Activated naive CD8-positive, alpha-beta T cell treated with anti-CD3 and anti-CD28 coated beads, Interleukin-2, amount 10 ng/mL, durations not matched to agents 7 days and 5 days (primary cell): ENCODE results near the gene ARSD. TPM values are rescaled to one million over a fixed set of nuclear protein-coding genes. Genes with fewer than 3 reads are reported as not detected.
A peak's percentile ranks its signal among the peaks of the same experiment; 100 is the strongest.
"Not testable (repeated sequence)": the region's sequence is repeated elsewhere in the genome, so short reads cannot be mapped to it uniquely, and the experiment has no call there.

Source experiments
- ATAC-seq: fragments of 150-1000 bp; cut with Tn5 transposase; one replicate; pipeline ENCODE4 v1.10.0; 2021; ENCODE audit warnings: low read depth, moderate library complexity
- POLR2A ChIA-PET: fragments of 350-600 bp; sonication (Branson Sonifier 250); formaldehyde crosslinking; loops from one replicate; lab custom pipeline; 2021; ENCODE audit warnings: antibody characterized with exemption; lab: Charles Lee
- DNase-seq: peaks from one replicate; pipeline ENCODE4 v3.0.0; 2021
- H3K27ac Mint-ChIP-seq: one replicate; pipeline ENCODE4 v1.8.0; 2022; ENCODE audit warnings: mild to moderate bottlenecking, mixed read lengths
- H3K27me3 Mint-ChIP-seq: one replicate; pipeline ENCODE4 v1.8.0; 2022; ENCODE audit warnings: mild to moderate bottlenecking, moderate library complexity, mixed read lengths
- H3K36me3 Mint-ChIP-seq: one replicate; pipeline ENCODE4 v1.8.0; 2021; ENCODE audit warnings: mild to moderate bottlenecking, mixed read lengths
- H3K4me1 Mint-ChIP-seq: one replicate; pipeline ENCODE4 v1.8.0; 2021; ENCODE audit warnings: mixed read lengths
- H3K4me3 Mint-ChIP-seq: one replicate; pipeline ENCODE4 v1.8.0; 2022; ENCODE audit warnings: mild to moderate bottlenecking, moderate library complexity, mixed read lengths
- H3K9me3 Mint-ChIP-seq: one replicate; pipeline ENCODE4 v1.8.0; 2021; ENCODE audit warnings: mixed read lengths
- total RNA-seq, 2 experiments: library from RNA; stranded (reverse); gene quantifications; one replicate each; pipeline ENCODE4 v1.2.3, GENCODE V29; 2021

Gene ARSD
- total RNA-seq, 2 experiments from 2014 or later, result 3.6 to 4.2 TPM

DNA sequence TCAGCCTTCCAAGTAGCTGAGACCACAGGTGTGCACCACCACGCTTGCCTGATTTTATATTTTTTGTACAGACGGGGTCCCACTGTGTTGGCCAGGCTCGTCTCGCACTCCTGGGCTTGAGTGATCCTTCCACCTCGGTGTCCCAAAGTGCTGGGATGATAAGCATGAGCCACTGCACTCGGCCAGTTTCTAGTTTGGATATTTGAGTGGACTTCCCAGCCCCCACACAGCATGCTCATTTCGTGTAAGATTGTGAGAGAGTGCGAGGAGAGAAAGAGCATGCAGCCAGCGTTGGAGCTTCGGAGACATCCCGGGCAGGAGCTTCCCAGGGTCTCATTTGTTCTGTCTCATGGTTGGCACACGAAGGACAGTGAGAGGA is 31.8 kb downstream of the ARSD start:
- no peaks in the 10 kb centered on the region for H3K27me3 Mint-ChIP-seq
- no peaks in the 10 kb centered on the region for H3K9me3 Mint-ChIP-seq
- DNase-seq (no peak), ATAC-seq (no peak)
- H3K27ac Mint-ChIP-seq, result no peak overlapping the region
- POLR2A ChIA-PET, result no interaction called here
- peaks cover 15% of the 10 kb centered on the region for H3K4me1 Mint-ChIP-seq
- H3K4me3 Mint-ChIP-seq, result no peak overlapping the region
- no peaks in the 10 kb centered on the region for H3K36me3 Mint-ChIP-seq

DNA sequence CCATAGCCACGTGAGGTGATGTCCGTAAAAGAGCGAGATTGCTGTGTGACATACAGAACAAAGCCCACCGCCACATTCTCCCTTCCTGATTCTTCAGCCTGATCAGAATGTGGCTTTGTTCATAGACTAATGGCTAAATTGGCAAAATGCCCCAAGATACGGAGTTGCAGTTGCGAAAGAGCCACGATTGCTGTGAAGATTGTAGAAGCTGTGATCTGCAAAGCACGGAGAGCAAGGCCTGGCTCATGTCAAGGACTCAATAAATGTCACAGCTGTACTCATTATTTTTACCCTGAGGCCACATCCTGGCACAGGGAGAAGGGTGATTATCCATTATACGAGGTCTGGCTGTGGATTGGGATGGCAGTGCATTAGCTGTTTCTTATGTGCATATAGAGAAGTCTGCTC is 34.2 kb downstream of the ARSD start:
- POLR2A ChIA-PET, result no interaction called here
- no peak for DNase-seq
- Mint-ChIP-seq H3K4me1 (peaks cover 15% of the 10 kb centered on the region), H3K27ac (no peak overlapping the region), H3K27me3 (no peaks in the 10 kb centered on the region), H3K9me3 (no peaks in the 10 kb centered on the region), H3K36me3 (no peaks in the 10 kb centered on the region), H3K4me3 (no peak overlapping the region)
- no peak for ATAC-seq

DNA sequence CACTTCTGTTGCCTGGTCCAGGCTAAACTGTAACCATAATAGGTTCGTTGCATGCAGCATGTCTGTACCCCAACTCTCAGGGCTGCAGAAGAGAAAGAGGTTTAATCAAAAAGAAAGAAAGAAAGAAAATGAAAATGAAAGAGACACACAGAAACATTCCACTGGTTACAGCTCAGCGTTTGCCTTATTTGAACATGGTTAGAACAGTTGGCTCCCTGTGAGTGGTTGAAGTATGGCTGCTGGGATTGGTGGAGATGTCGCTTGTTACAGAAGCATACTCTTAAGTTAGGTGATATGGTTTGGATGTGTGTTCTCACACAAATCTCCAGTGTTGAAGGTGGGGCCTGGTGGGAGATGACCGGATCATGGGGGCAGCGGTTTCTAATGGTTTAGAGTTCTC is 36.3 kb downstream of the ARSD start:
- POLR2A ChIA-PET, result no interaction called here
- no peak overlapping the region for H3K27ac Mint-ChIP-seq
- H3K4me3 Mint-ChIP-seq, result no peak overlapping the region
- H3K4me1 Mint-ChIP-seq, result peaks cover 16% of the 10 kb centered on the region
- no peaks in the 10 kb centered on the region for H3K36me3 Mint-ChIP-seq
- no peak for DNase-seq
- no peaks in the 10 kb centered on the region for H3K9me3 Mint-ChIP-seq
- ATAC-seq, result no peak
- H3K27me3 Mint-ChIP-seq, result no peaks in the 10 kb centered on the region

DNA sequence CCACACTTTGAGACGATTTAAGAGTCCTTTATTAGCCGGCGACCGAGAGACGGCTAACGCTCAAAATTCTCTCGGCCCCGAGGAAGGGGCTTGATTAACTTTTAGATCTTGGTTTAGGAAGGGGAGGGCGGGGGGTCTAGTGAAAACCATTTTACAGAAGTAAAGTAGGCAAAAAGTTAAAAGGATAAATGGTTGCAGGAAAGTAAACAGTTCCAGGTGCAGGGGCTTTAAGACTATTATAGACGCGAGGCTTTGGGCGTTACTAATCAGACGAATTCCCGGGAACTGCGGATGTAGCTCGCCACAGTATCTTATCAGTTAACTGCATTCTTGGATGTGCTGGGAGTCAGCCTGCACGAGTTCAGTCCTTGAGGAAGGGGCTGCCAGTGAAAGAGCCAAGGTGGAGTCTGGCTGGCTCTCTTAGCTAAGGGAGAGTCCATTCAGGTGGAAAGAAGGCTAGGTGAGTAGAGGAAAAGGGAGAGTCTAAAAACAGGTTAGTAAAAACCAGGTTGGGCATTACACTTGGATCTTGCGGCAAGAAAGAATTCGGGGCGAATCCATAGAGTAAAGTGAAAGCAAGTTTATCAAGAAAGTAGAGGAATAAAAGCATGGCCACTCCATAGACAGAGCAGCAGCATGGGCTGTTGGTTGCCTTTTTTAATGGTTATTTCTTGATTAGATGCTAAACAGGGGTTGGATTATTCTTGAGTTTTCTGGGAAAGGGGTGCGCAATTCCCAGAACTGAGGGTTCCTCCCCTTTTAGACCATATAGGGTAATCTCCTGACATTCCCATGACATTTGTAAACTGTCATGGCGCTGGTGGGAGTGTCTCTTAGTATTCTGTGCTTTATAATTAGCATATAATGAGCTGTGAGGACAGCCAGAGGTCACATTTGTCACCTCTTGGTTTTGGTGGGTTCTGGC is 38.3 kb downstream of the ARSD start:
- DNase-seq, POLR2A ChIA-PET, ATAC-seq, H3K27me3 Mint-ChIP-seq, H3K27ac Mint-ChIP-seq, H3K36me3 Mint-ChIP-seq, H3K4me3 Mint-ChIP-seq, H3K4me1 Mint-ChIP-seq, H3K9me3 Mint-ChIP-seq: not testable (repeated sequence)

DNA sequence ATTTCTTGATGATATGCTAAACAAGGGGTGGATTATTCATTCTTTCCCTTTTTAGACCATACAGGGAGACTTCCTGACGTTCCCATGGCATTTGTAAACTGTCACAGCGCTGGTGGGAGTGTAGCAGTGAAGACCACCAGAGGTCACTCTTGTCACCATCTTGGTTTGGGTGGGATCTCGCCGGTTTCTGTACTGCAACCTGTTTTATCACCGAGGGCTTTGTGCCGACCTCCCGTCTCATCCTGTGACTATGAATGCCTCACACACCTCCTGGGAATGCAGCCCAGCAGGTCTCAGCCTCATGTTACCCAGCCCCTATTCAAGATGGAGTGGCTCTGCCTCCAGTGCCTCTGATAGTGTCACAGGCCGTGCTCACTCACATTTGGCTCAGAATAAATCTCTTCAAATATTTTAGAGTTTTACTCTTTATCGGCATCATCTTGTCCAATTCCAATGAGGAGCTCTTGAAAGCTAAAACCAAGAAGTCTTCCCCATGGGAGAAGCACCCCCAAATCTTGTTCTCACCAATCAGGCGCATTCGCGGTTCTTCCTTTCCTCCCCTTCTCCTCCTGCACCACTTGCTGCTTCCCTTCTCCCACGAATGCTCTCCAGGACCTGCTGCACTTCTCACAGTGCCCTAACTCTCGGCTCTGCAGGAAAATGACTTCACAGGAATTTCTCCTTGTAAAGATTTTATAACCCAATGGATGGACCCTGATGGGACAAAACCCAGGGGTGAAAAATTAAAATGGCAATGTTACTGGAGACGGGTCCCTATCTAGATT is 39.2 kb downstream of the ARSD start:
- H3K4me1 Mint-ChIP-seq, ATAC-seq, DNase-seq, H3K27me3 Mint-ChIP-seq, POLR2A ChIA-PET, H3K9me3 Mint-ChIP-seq, H3K36me3 Mint-ChIP-seq, H3K27ac Mint-ChIP-seq: not testable (repeated sequence)
- peak overlapping the region; percentile 84 for H3K4me3 Mint-ChIP-seq

DNA sequence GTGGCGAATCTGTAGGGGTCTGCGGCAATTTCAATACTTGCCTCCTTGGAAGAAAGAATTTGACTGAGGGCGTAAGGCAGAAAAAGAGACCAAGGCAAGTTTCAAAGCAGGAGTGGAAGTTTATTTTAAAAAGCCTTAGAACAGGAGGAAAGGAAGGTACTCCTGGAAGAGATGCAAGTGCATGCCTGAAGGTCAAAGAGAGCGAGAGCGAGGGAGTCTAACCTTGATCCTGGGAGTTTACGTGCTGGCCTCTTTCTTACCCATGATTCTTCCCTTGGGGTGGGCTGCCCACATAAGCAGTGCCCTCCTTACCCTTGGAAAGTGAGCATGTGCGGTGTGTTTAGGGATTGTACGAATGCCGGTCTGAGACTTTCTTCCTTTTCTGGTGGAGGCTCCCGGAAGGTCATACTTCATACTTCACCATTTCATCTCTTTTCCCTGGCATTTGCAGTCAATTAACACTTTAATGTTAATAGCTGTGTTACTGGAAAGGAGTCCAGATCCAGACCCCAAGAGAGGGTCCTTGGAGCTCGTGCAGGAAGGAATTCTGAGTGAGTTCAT is 40.0 kb downstream of the ARSD start:
- peak overlapping the region; percentile 84 for H3K4me3 Mint-ChIP-seq
- POLR2A ChIA-PET, result no interaction called here
- no peak for ATAC-seq
- peak overlapping the region; percentile 30 for H3K27ac Mint-ChIP-seq
- no peaks in the 10 kb centered on the region for H3K27me3 Mint-ChIP-seq
- H3K4me1 Mint-ChIP-seq, result peaks cover 9% of the 10 kb centered on the region
- no peaks in the 10 kb centered on the region for H3K9me3 Mint-ChIP-seq
- no peak for DNase-seq
- H3K36me3 Mint-ChIP-seq, result no peaks in the 10 kb centered on the region

DNA sequence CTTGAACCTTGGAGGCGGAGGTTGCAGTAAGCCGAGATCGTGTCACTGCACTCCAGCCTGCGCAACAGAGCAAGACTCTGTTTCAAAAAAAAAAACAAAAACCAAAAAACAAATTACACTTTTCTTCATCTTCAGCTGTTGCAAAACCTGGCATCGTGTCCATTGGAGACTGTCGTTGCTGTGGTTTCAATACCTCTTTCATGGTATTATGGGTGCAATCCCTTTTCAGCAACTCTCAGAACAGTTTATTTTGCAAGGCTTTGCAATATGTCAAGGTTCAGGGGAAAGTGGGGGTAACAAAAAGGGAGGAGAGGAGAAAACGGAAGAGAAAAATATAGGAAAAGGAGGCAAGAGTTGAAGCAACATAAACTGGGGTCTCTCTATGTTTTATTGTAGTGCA is 40.8 kb downstream of the ARSD start:
- Mint-ChIP-seq H3K4me1 (peaks cover 9% of the 10 kb centered on the region), H3K4me3 (no peak overlapping the region), H3K36me3 (no peaks in the 10 kb centered on the region), H3K27me3 (no peaks in the 10 kb centered on the region), H3K27ac (no peak overlapping the region), H3K9me3 (no peaks in the 10 kb centered on the region)
- no peak for DNase-seq
- POLR2A ChIA-PET, result no interaction called here
- ATAC-seq, result no peak

DNA sequence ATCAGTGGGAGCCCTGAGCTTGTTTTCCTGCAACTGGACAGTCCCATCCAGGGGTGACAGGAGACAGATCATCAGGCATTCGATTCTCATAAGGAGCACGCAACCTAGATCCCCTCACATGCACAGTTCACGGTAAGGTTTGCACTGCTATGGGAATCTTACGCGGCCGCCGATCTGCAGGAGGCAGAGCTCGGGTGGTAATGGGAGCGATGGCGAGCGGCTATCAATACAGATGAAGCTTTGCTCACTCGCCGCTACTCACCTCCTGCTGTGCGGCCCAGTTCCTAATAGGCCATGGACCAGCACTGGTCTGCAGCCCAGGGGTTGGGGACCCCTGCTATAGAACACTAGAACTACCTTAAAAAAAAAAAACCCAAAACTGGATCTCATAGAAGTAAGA is 45.4 kb downstream of the ARSD start:
- no peaks in the 10 kb centered on the region for H3K9me3 Mint-ChIP-seq
- H3K36me3 Mint-ChIP-seq, result no peaks in the 10 kb centered on the region
- no peaks in the 10 kb centered on the region for H3K4me1 Mint-ChIP-seq
- no peak for ATAC-seq
- H3K27me3 Mint-ChIP-seq, result peaks cover 7% of the 10 kb centered on the region
- no peak overlapping the region for H3K4me3 Mint-ChIP-seq
- POLR2A ChIA-PET, result no interaction called here
- no peak for DNase-seq
- H3K27ac Mint-ChIP-seq, result no peak overlapping the region

DNA sequence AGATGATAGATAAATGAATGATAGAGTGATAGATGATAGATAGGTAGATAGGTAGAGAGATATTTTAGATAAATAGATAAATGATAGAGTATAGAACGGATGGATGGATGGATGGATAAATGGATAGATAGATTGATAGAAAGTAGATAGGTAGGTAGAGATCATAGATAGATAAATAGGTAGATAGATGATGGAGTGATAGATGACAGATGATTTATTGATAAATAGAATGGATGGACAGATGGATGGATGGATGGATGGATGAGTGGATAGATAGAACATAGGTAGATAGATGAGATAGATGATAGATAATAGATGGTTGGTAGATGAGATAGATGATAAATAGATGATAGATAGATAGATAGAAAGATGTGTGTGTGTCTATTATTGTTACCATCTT is 49.5 kb downstream of the ARSD start:
- ATAC-seq (no peak), DNase-seq (no peak)
- H3K27me3 Mint-ChIP-seq, result peaks cover 7% of the 10 kb centered on the region
- POLR2A ChIA-PET, result no interaction called here
- H3K9me3 Mint-ChIP-seq, result no peaks in the 10 kb centered on the region
- H3K4me3 Mint-ChIP-seq, result no peak overlapping the region
- no peaks in the 10 kb centered on the region for H3K4me1 Mint-ChIP-seq
- no peak overlapping the region for H3K27ac Mint-ChIP-seq
- no peaks in the 10 kb centered on the region for H3K36me3 Mint-ChIP-seq

DNA sequence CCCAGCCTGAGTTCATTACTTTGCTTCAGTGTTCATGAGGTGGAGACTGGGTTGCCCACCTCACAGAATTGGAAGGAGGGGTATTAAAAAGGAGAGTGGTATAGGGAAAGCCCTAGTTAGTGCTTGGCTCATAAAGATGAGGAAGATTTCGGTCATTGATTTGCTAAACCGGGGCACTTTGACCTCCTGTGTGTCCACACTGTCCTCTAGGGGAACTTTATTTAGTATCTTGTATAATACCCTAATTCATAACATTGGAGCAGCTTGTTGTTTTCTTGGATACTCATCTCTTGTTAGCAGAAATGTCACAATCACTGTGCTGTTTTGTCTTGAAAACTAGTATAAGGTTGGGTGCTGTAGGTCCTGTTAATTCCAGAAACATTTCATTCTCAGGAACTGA is 50.6 kb downstream of the ARSD start:
- DNase-seq, result no peak
- Mint-ChIP-seq H3K36me3 (no peaks in the 10 kb centered on the region), H3K27me3 (peaks cover 7% of the 10 kb centered on the region), H3K9me3 (no peaks in the 10 kb centered on the region), H3K4me3 (no peak overlapping the region), H3K4me1 (no peaks in the 10 kb centered on the region), H3K27ac (no peak overlapping the region)
- ATAC-seq, result no peak
- POLR2A ChIA-PET, result no interaction called here

DNA sequence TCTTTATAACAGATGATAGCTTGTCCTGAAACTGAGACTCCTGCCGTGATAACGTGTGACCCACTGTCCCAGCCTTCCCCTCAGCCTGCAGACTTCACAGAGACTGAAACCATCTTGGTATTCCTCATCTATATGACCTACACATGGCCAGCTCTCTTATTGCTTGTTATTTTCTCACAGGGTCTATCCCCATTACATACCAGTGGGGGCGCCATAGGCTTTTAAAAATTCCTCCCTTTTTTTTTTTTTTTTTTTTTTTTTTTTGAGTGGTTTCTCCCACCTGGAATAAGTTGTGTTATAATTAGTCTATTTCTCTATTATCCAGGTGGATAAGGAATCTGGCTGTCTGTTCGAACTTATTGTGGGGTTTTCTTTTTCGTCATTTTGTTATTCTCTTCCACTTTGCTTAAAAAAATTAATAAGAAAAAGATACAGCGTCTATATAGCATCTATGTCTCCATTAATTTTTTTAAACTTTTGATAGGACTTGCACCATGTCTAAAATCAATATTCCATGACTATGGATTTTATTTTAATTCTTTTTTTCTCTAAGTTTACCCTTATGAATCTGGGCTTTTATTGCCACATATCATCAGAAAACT is 53.2 kb downstream of the ARSD start:
- no peak for DNase-seq
- Mint-ChIP-seq H3K9me3 (no peaks in the 10 kb centered on the region), H3K27me3 (peaks cover 7% of the 10 kb centered on the region), H3K27ac (no peak overlapping the region), H3K36me3 (no peaks in the 10 kb centered on the region), H3K4me1 (no peaks in the 10 kb centered on the region), H3K4me3 (no peak overlapping the region)
- no peak for ATAC-seq
- POLR2A ChIA-PET, result no interaction called here

DNA sequence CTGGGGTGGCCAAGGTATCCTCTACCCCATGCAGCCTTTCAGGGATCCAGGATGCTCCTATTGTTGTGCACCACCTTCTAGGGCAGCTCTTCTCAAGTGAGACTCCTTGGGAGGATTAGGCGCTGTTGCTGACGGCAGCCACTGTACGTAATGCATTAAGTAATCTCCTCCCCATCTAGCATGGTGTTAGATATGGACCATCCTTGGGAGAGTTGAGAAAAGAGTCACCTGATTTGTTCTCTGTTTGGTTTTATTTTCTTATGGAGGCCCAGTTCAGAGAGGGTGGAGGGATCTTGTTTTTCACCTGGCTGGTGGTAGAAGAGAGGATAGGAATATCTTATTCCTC is 54.0 kb downstream of the ARSD start:
- ATAC-seq, result no peak
- no peaks in the 10 kb centered on the region for H3K4me1 Mint-ChIP-seq
- H3K36me3 Mint-ChIP-seq, result no peaks in the 10 kb centered on the region
- H3K9me3 Mint-ChIP-seq, result no peaks in the 10 kb centered on the region
- no peak for DNase-seq
- peaks cover 7% of the 10 kb centered on the region for H3K27me3 Mint-ChIP-seq
- H3K4me3 Mint-ChIP-seq, result no peak overlapping the region
- no peak overlapping the region for H3K27ac Mint-ChIP-seq
- POLR2A ChIA-PET, result no interaction called here

DNA sequence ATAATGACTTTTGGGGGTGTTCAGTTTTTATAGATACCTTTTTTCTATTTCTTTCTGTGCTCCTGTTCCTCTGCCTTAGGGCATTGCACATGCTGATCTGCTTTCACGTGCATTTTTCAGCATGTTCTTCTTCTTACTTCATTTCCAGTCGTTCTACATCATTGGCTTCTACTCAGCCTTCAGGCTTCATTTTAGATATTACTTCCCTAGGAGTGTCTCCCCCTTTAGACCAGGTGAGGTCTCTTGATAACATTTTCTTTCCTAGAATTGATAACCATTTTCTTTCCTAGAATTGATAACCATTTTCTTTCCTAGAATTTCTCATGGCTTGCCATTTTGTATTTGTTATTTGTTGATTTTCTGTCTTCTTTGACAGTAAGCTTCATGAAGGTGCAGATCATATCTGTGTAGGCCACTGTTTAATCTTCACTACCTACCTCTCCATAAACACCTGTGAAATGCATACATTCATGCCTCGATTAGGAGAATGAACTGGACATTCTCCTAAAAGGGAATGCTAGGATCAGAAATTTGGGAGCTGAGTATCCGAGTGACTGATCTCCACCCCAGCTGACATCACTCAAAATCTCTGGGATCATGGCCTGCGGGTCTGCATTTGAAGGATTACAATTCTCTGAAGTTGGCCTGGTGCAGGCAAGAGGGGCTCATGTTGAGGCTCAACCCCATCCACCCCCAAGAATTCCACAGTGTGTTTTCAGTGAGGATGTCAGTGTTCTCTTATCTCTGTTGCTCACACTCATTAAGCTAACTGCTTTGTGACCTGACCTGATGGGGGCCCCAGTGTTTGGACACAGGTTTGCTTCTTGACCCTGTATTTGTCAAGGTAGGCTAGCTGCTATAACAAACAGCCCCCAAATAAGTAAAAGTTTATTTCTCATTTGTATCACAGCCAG is 54.7 kb downstream of the ARSD start:
- Mint-ChIP-seq H3K36me3 (no peaks in the 10 kb centered on the region), H3K9me3 (no peaks in the 10 kb centered on the region), H3K4me1 (no peaks in the 10 kb centered on the region), H3K4me3 (no peak overlapping the region), H3K27me3 (peaks cover under 1% of the 10 kb centered on the region), H3K27ac (no peak overlapping the region)
- DNase-seq (no peak), ATAC-seq (no peak)
- POLR2A ChIA-PET, result no interaction called here
